Keratinocyte (primary cell): ENCODE data around the gene SEPTIN1. TPM values are rescaled to one million over a fixed set of nuclear protein-coding genes. Genes with fewer than 3 reads are reported as not detected.
A peak's percentile ranks its signal among the peaks of the same experiment; 100 is the strongest.

Experiments used
- DNase-seq: peaks from one replicate; pipeline ENCODE4 v3.0.0-alpha.2; 2011; ENCODE audit warnings: low read depth, missing footprints, low spot score
- FAIRE-seq: peaks from 2 replicates; lab custom pipeline; 2011; peaks lifted over from hg19 to GRCh38; lab: Jason Lieb, UNC
- H2AFZ ChIP-seq: 2 replicates; pipeline ENCODE4 v1.6.0; 2012; ENCODE audit warnings: low read length, control low read depth, inconsistent platforms; ENCODE audit not compliant: control insufficient read depth
- H3K27ac ChIP-seq: 2 replicates; pipeline ENCODE4 v1.5.1; 2011; ENCODE audit warnings: low read length; ENCODE audit not compliant: control insufficient read depth, insufficient read depth
- H3K27me3 ChIP-seq: 3 replicates; pipeline ENCODE4 v1.6.0; 2011; ENCODE audit warnings: low read length; ENCODE audit not compliant: control insufficient read depth, insufficient read depth; ENCODE audit errors: extremely low read depth
- H3K36me3 ChIP-seq, 2 experiments: 2 replicates in 1 of 2; 3 replicates in 1 of 2; pipeline ENCODE4 v1.5.1; 2011; ENCODE audit warnings: low read length in 2 of 2, mild to moderate bottlenecking in 1 of 2; ENCODE audit not compliant: control insufficient read depth in 2 of 2, insufficient read depth in 2 of 2; ENCODE audit errors: extremely low read depth in 1 of 2
- H3K4me1 ChIP-seq: 3 replicates; pipeline ENCODE4 v1.5.1; 2011; ENCODE audit warnings: low read length; ENCODE audit not compliant: control insufficient read depth, insufficient read depth; ENCODE audit errors: extremely low read depth
- H3K4me2 ChIP-seq: 3 replicates; pipeline ENCODE4 v1.6.0; 2011; ENCODE audit warnings: low read depth, low read length; ENCODE audit not compliant: control insufficient read depth, insufficient read depth; ENCODE audit errors: extremely low read depth
- H3K4me3 ChIP-seq, 3 experiments: fragments of 200-600 bp in 1 of 3; sonication (generic) in 1 of 3; 2 replicates in 2 of 3; 3 replicates in 1 of 3; pipeline ENCODE4 v1.5.1; 2011 to 2016; ENCODE audit warnings: low read length in 3 of 3, mild to moderate bottlenecking in 3 of 3, control low read depth in 2 of 3, inconsistent platforms in 1 of 3, low read depth in 1 of 3, mixed read lengths in 1 of 3, mixed run types in 1 of 3, moderate library complexity in 1 of 3; ENCODE audit not compliant: control insufficient read depth in 2 of 3, insufficient read depth in 2 of 3; ENCODE audit errors: extremely low read depth in 1 of 3
- H3K79me2 ChIP-seq: 2 replicates; pipeline ENCODE4 v1.6.0; 2012; ENCODE audit warnings: low read length; ENCODE audit not compliant: control insufficient read depth, insufficient read depth
- H3K9ac ChIP-seq: 3 replicates; pipeline ENCODE4 v1.6.0; 2011; ENCODE audit warnings: low read length; ENCODE audit not compliant: control insufficient read depth, insufficient read depth; ENCODE audit errors: extremely low read depth
- H3K9me1 ChIP-seq: 3 replicates; pipeline ENCODE4 v1.6.0; 2011; ENCODE audit warnings: low read length; ENCODE audit not compliant: control insufficient read depth, insufficient read depth; ENCODE audit errors: extremely low read depth
- H3K9me3 ChIP-seq: 2 replicates; pipeline ENCODE4 v1.5.1; 2012; ENCODE audit warnings: low read depth, low read length; ENCODE audit not compliant: control insufficient read depth
- H4K20me1 ChIP-seq: 3 replicates; pipeline ENCODE4 v1.6.0; 2011; ENCODE audit warnings: low read length; ENCODE audit not compliant: control insufficient read depth, insufficient read depth; ENCODE audit errors: extremely low read depth
- EZH2 ChIP-seq: IDR thresholded peaks from one replicate; pipeline ENCODE4 v1.6.1; 2012; ENCODE audit warnings: inconsistent platforms, mild to moderate bottlenecking, low read length, moderate library complexity
- dilution Hi-C: fragments of 300-500 bp; cut with MboI; formaldehyde crosslinking; loops from one replicate; pipeline ENCODE4 v1.7.0; 2020; ENCODE audit warnings: low sequenced_read_pairs; ENCODE audit not compliant: extremely low pct_ligation_motif_present
- polyA plus RNA-seq, 5 experiments: library from polyadenylated mRNA; depleted of rRNA in 3 of 5; stranded (reverse) in 3 of 5; stranded (forward) in 1 of 5; unstranded in 1 of 5; fragments of >200 nt; gene quantifications; 1 replicate in 1 of 5; 2 replicates in 3 of 5; 3 replicates in 1 of 5; pipeline versions ENCODE4 v1.2.1 to v1.2.3, GENCODE V29; 2011 to 2012; ENCODE audit warnings: missing spikeins in 2 of 5, low read depth in 1 of 5, low replicate concordance in 1 of 5
- TF ChIP-seq, protein P1 (sequence below), 3 experiments: IDR thresholded peaks in 1 of 3; conservative IDR thresholded peaks in 1 of 3; optimal IDR thresholded peaks in 1 of 3; 2 replicates in 2 of 3; 3 replicates in 1 of 3; pipeline versions ENCODE3 to v1.5.1; 2011; ENCODE audit warnings: low read length in 3 of 3, mild to moderate bottlenecking in 3 of 3, moderate library complexity in 2 of 3, control low read depth in 1 of 3, inconsistent platforms in 1 of 3; ENCODE audit not compliant: insufficient read depth in 2 of 3; ENCODE audit errors: extremely low read depth in 1 of 3

The SEPTIN1 gene
- polyA plus RNA-seq, 1 donor (not counting 4 experiments of a cell fraction or from before 2014, with no cell fraction given) = not detected

DNA sequence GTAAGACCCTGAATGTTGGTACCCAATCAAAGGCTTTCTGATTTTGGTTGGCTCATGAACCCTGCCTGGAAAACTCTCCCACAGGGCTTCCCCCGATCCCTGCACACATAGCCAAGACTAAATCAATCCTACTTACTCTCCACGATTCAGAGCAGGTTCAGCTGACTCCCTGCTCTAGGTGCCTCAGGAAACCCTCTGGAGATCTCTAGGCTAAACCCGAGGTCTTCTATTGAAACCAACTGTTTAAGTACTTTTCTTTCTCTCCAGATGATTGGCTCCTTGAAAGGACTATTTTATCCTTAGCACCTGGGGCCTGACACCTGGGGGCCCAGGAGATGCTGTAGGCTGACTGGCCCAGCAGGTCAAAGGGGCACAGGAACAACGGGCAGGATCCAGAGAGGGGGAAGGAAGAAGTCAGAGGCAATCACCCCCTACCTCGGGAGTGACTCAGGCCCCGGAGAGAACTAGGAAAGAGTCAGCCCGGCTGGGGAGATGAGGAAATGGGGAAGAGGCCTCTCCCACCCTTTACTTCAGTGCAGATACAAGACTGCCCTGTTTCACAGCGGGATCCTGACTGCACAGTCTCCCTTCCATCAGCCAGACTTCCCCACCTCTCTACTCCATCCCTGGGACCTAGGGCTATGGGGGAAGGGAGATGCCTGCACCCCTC lies 14.1 kb downstream of the SEPTIN1 start:
- no peak for DNase-seq
- H4K20me1 ChIP-seq = peaks cover 12% of the 10 kb centered on the region
- peaks cover 25% of the 10 kb centered on the region for H3K4me1 ChIP-seq
- peaks cover 65% of the 10 kb centered on the region for H3K79me2 ChIP-seq
- H3K27me3 ChIP-seq = no peaks in the 10 kb centered on the region
- H3K9me3 ChIP-seq = no peaks in the 10 kb centered on the region
- FAIRE-seq = no peak
- no peak overlapping the region for H2AFZ ChIP-seq
- TF ChIP-seq EZH2 = no peak
- TF ChIP-seq, protein P1, sequence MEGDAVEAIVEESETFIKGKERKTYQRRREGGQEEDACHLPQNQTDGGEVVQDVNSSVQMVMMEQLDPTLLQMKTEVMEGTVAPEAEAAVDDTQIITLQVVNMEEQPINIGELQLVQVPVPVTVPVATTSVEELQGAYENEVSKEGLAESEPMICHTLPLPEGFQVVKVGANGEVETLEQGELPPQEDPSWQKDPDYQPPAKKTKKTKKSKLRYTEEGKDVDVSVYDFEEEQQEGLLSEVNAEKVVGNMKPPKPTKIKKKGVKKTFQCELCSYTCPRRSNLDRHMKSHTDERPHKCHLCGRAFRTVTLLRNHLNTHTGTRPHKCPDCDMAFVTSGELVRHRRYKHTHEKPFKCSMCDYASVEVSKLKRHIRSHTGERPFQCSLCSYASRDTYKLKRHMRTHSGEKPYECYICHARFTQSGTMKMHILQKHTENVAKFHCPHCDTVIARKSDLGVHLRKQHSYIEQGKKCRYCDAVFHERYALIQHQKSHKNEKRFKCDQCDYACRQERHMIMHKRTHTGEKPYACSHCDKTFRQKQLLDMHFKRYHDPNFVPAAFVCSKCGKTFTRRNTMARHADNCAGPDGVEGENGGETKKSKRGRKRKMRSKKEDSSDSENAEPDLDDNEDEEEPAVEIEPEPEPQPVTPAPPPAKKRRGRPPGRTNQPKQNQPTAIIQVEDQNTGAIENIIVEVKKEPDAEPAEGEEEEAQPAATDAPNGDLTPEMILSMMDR (optimal IDR thresholded peaks at IDR 0.05 in 1 of 3, IDR thresholded peaks at IDR 0.05 in 1 of 3, conservative IDR thresholded peaks at IDR 0.05 in 1 of 3; ENCODE audit: extremely low read depth in 1 of 3, insufficient read depth in 2 of 3, low read length in 3 of 3) = no peak
- peak overlapping the region; percentile 74 to 97 (median 82) for H3K4me3 ChIP-seq
- H3K27ac ChIP-seq = peak overlapping the region; percentile 73
- peaks cover 5 to 23% of the 10 kb centered on the region in 2 experiments for H3K36me3 ChIP-seq
- peak overlapping the region; percentile 95 for H3K4me2 ChIP-seq
- H3K9me1 ChIP-seq = peaks cover 3% of the 10 kb centered on the region
- H3K9ac ChIP-seq = peak overlapping the region; percentile 80
- dilution Hi-C loops = no loop called here

DNA sequence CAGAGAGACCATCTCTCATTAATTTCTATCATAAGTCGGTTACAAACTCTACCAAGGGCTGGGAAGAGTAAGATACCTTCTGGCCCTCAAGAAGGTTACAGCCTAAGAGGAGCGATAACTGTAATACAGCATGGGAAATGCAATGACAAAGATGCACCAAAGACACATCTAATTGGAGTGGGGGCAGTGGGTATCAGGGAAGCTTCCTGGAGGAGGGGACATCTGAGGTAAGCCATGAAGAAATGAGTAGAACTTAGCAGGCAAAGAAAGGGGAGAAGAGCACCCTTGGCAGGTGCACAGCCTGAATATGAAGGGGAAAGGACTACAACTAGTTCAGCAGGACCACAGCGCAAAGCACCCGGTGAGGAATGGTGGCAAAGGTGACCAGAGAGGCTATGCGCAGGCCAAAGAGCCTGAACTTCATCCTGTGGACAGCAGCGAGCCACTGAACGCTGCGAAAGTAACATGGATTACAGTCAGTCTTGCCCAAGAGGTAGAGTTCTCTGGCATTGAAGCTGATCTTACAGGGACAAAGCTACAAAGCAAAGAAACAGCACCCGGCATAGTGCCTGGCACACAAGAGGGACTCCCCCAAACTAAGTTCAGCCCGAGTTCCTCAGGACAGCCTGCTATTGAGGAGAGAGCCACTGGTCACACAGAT lies 14.9 kb downstream of the SEPTIN1 start:
- Histone ChIP-seq H3K27ac (peak overlapping the region; percentile 73), H3K79me2 (peaks cover 73% of the 10 kb centered on the region), H3K9ac (peak overlapping the region; percentile 80), H3K9me1 (peaks cover 3% of the 10 kb centered on the region), H3K4me1 (peaks cover 25% of the 10 kb centered on the region), H3K4me3 (peak overlapping the region; percentile 74 to 97 (median 82)), H3K27me3 (no peaks in the 10 kb centered on the region), H4K20me1 (peaks cover 12% of the 10 kb centered on the region), H3K36me3 (peaks cover 8 to 29% of the 10 kb centered on the region in 2 experiments), H2AFZ (no peak overlapping the region), H3K4me2 (peak overlapping the region; percentile 95), H3K9me3 (no peaks in the 10 kb centered on the region)
- FAIRE-seq (no peak), DNase-seq (no peak)
- dilution Hi-C loops = no loop called here
- TF ChIP-seq, protein P1 (optimal IDR thresholded peaks at IDR 0.05 in 1 of 3, IDR thresholded peaks at IDR 0.05 in 1 of 3, conservative IDR thresholded peaks at IDR 0.05 in 1 of 3; ENCODE audit: extremely low read depth in 1 of 3, insufficient read depth in 2 of 3, low read length in 3 of 3) = no peak
- TF ChIP-seq EZH2 = no peak
